Measurements from ENCODE around the gene SYNGR1. TPM values are rescaled to one million over a fixed set of nuclear protein-coding genes. Genes with fewer than 3 reads are reported as not detected.

The SYNGR1 gene
- polyA plus RNA-seq, 3 donors = 18.0 to 54.9 (median 39.6) TPM

GRCh38 chr22:39408173-39408572, 58.4 kb downstream of the SYNGR1 start:
- H3K4me1 ChIP-seq (ENCODE audit: control insufficient read depth in 1 of 2, insufficient read depth in 2 of 2, low read length in 2 of 2) = peaks cover 53 to 61% of the 10 kb centered on the region in 2 donors
- H3K27ac Mint-ChIP-seq = peak overlapping the region in 6 of 7 donors; percentile 54 to 85 (median 76)
- H3K9me3 Mint-ChIP-seq = peaks cover 0 to 1% (median 0%) of the 10 kb centered on the region in 7 donors
- DNase-seq = peak; percentile 36 to 82 (median 51)
- intact Hi-C loops (cut with micrococcal nuclease) = loop anchor here (10.0 kb wide), 1 partner anchor 117 kb away; the partner anchor contains the start of gene ATF4 (in 2 of the 2)
- peaks cover 73% of the 10 kb centered on the region for H3K4me1 Mint-ChIP-seq
- H2AFZ ChIP-seq (ENCODE audit: insufficient read depth, low read depth, low read length, poor library complexity, severe bottlenecking) = no peak overlapping the region
- no peak overlapping the region for H3K9ac ChIP-seq (ENCODE audit: insufficient read depth, low read length, poor library complexity, severe bottlenecking)
- TF ChIP-seq CTCF (IDR thresholded peaks at IDR 0.05) = no peak
- H4K20me1 ChIP-seq (ENCODE audit: insufficient read depth, low read length) = no peaks in the 10 kb centered on the region
- H3K27me3 Mint-ChIP-seq (ENCODE audit: low read depth in 3 of 3) = no peaks in the 10 kb centered on the region
- peaks cover 10 to 26% of the 10 kb centered on the region in 2 donors for H3K36me3 ChIP-seq (replicated peaks in 1 of 2; ENCODE audit: control insufficient read depth in 1 of 2, insufficient read depth in 2 of 2, low read length in 2 of 2)
- peak overlapping the region in 1 of 2 donors; percentile 80 for H3K27ac ChIP-seq (ENCODE audit: low read depth in 1 of 2, low read length in 2 of 2)
- 3% methylated on average over 5 of the region's 11 CpGs for whole genome bisulfite sequencing (ENCODE audit: insufficient coverage)
- peaks cover 84% of the 10 kb centered on the region for H3K79me2 ChIP-seq (ENCODE audit: insufficient read depth, low read length)
- no peak overlapping the region for H3K4me3 ChIP-seq (replicated peaks in 1 of 3; ENCODE audit: low read depth in 2 of 3, low read length in 3 of 3)
- H3K36me3 Mint-ChIP-seq = peaks cover 26 to 29% of the 10 kb centered on the region in 2 donors
- peak overlapping the region; percentile 33 for H3K4me2 ChIP-seq (replicated peaks; ENCODE audit: extremely low read depth, low read length, poor library complexity, severe bottlenecking)
- H3K4me3 Mint-ChIP-seq = peak overlapping the region in 1 of 2 donors; percentile 36
- no peaks in the 10 kb centered on the region for H3K9me3 ChIP-seq (replicated peaks in 1 of 2; ENCODE audit: control insufficient read depth in 1 of 2, insufficient read depth in 1 of 2, low read length in 2 of 2)
- no peaks in the 10 kb centered on the region for H3K27me3 ChIP-seq (ENCODE audit: control insufficient read depth in 2 of 2, insufficient read depth in 2 of 2, low read length in 2 of 2)

DNA sequence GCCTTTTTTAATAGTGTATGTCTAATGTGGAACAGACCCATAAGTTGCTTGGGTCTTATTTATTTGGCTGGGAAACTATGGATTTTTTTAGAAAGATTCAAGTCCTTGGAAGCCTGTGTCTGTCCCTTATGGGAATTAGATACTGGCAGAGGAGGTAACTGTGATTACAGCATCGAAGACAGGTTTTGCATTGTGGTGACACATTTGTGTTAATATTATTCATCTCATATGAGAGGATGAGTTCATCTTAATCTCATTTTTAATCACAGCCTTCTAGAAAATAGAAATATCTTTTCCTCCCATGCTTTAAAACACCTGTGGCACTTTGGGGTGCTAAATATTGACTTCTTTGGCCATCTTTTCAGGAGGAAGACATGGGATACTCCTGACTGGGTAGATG, 59.0 kb downstream of the SYNGR1 start:
- peaks cover 84% of the 10 kb centered on the region for H3K79me2 ChIP-seq (ENCODE audit: insufficient read depth, low read length)
- H3K36me3 ChIP-seq (replicated peaks in 1 of 2; ENCODE audit: control insufficient read depth in 1 of 2, insufficient read depth in 2 of 2, low read length in 2 of 2) = peaks cover 10 to 23% of the 10 kb centered on the region in 2 donors
- H3K4me1 ChIP-seq (ENCODE audit: control insufficient read depth in 1 of 2, insufficient read depth in 2 of 2, low read length in 2 of 2) = peaks cover 59 to 68% of the 10 kb centered on the region in 2 donors
- Mint-ChIP-seq H3K27ac (peak overlapping the region in 5 of 7 donors; percentile 85 to 98 (median 94)), H3K27me3 (ENCODE audit: low read depth in 3 of 3) (no peaks in the 10 kb centered on the region), H3K4me1 (peaks cover 77% of the 10 kb centered on the region), H3K36me3 (peaks cover 22 to 24% of the 10 kb centered on the region in 2 donors), H3K9me3 (no peaks in the 10 kb centered on the region), H3K4me3 (no peak overlapping the region)
- H3K27ac ChIP-seq (ENCODE audit: low read depth in 1 of 2, low read length in 2 of 2) = peak overlapping the region in 1 of 2 donors; percentile 80
- no peak overlapping the region for H3K4me3 ChIP-seq (replicated peaks in 1 of 3; ENCODE audit: low read depth in 2 of 3, low read length in 3 of 3)
- H3K9ac ChIP-seq (ENCODE audit: insufficient read depth, low read length, poor library complexity, severe bottlenecking) = no peak overlapping the region
- peaks cover 1% of the 10 kb centered on the region for H4K20me1 ChIP-seq (ENCODE audit: insufficient read depth, low read length)
- no peak overlapping the region for H2AFZ ChIP-seq (ENCODE audit: insufficient read depth, low read depth, low read length, poor library complexity, severe bottlenecking)
- no CpG with 5 or more reads among the region's 1 CpG for WGBS (ENCODE audit: insufficient coverage)
- intact Hi-C loops (cut with micrococcal nuclease) = loop anchor here (10.0 kb wide), 1 partner anchor 116 kb away; the partner anchor contains the start of gene ATF4 (in 2 of the 2)
- H3K27me3 ChIP-seq (ENCODE audit: control insufficient read depth in 2 of 2, insufficient read depth in 2 of 2, low read length in 2 of 2) = no peaks in the 10 kb centered on the region
- H3K4me2 ChIP-seq (replicated peaks; ENCODE audit: extremely low read depth, low read length, poor library complexity, severe bottlenecking) = no peak overlapping the region
- H3K9me3 ChIP-seq (replicated peaks in 1 of 2; ENCODE audit: control insufficient read depth in 1 of 2, insufficient read depth in 1 of 2, low read length in 2 of 2) = no peaks in the 10 kb centered on the region
- no peak for DNase-seq
- no peak for TF ChIP-seq CTCF (IDR thresholded peaks at IDR 0.05)

Data from CD14-positive monocyte (primary cell).